NCI-H2081 (cell line): ENCODE results near the gene CASZ1.
A peak's percentile ranks its signal among the peaks of the same experiment; 100 is the strongest.

Source experiments
- DNase-seq, 2 experiments: peaks; one replicate each; lab custom pipeline; 2025; lab: John Stamatoyannopoulos, UW

The CASZ1 gene

GRCh38 chr1:10670190-10670589, 126.3 kb downstream of the CASZ1 start:
- no peak for DNase-seq

- DNase-seq = no peak
Observed at GRCh38 chr1:10669570-10669969, 126.9 kb downstream of the CASZ1 start.

- DNase-seq = peak; percentile 44 to 57
Observed at GRCh38 chr1:10667861-10668761, 128.3 kb downstream of the CASZ1 start.

GRCh38 chr1:10665930-10666850, 130.3 kb downstream of the CASZ1 start:
- no peak for DNase-seq

- DNase-seq = no peak
Observed at GRCh38 chr1:10665226-10665625, 131.2 kb downstream of the CASZ1 start.

GRCh38 chr1:10664251-10664650, 132.2 kb downstream of the CASZ1 start:
- no peak for DNase-seq

- no peak for DNase-seq
Observed at GRCh38 chr1:10663678-10664035, 132.8 kb downstream of the CASZ1 start.

GRCh38 chr1:10662824-10663677, 133.4 kb downstream of the CASZ1 start:
- no peak for DNase-seq

GRCh38 chr1:10662090-10662688, 134.3 kb downstream of the CASZ1 start:
- no peak for DNase-seq

- no peak for DNase-seq
Observed at GRCh38 chr1:10661453-10661852, 135.0 kb downstream of the CASZ1 start.

GRCh38 chr1:10659646-10660540, 136.6 kb downstream of the CASZ1 start:
- no peak for DNase-seq

- DNase-seq = no peak
Observed at GRCh38 chr1:10659218-10659617, 137.2 kb downstream of the CASZ1 start.

- no peak for DNase-seq
Observed at GRCh38 chr1:10658396-10659066, 137.9 kb downstream of the CASZ1 start.

- DNase-seq = no peak
Observed at GRCh38 chr1:10657088-10657847, 139.2 kb downstream of the CASZ1 start.

GRCh38 chr1:10656431-10656830, 140.0 kb downstream of the CASZ1 start:
- DNase-seq = no peak

- no peak for DNase-seq
Observed at GRCh38 chr1:10655002-10655401, 141.4 kb downstream of the CASZ1 start.

- no peak for DNase-seq
Observed at GRCh38 chr1:10653370-10654125, 142.9 kb downstream of the CASZ1 start.

- no peak for DNase-seq
Observed at GRCh38 chr1:10652626-10653025, 143.8 kb downstream of the CASZ1 start.
